HG03159 (cell line): Measurements from ENCODE around the gene CEBPE.

ENCODE experiments used
- ATAC-seq: cut with Tn5 transposase; IDR thresholded peaks from one replicate; pipeline ENCODE4 v1.9.1; 2021; ENCODE audit warnings: mild to moderate bottlenecking, moderate library complexity; ENCODE audit not compliant: unreplicated experiment

CEBPE gene

GRCh38 chr14:23145794-23146350, 26.8 kb upstream of the CEBPE start:
- ATAC-seq: no peak

DNA sequence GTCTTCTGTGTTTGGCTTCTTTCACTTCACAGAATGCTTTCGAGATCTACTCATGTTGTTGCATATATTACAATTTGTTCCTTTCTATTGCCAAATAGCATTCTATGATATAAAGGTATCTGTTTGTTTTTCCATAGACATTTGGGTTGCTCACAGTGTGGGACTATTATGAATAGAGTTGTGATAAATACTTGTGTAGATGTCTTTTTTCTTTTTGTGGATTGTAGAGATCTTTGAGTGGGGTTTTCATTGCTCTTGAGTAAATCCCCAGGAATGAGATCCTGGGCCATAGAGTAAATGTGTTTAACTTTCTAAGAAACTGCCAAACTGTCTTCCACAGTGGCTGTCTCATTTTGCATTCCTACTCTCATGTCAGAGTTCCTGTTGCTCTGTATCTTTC, 24.9 kb upstream of the CEBPE start:
- ATAC-seq: no peak

DNA sequence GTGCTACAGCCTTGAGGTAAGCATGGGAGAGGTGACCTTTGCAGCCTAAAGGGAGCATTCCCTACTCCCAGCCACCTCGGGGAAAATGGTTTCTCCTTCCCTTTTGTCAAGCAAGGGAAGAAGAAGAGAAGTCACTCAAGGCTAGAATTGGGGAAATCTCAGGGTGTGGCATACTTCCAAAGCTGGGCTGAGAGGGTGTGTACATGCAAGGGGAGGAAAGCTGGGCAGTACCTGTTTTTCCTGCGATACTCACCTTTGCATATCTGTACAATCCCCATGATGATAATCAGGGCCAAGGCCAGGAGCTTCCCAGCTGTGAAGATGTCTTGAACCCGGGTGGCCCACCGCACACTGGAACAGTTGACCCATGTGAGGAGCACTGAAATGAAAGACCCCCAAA, 23.8 kb upstream of the CEBPE start:
- ATAC-seq: no peak

- ATAC-seq: no peak
These were observed 22.8 kb upstream of the CEBPE start for GRCh38 chr14:23141706-23142444.

GRCh38 chr14:23140371-23140770, 21.3 kb upstream of the CEBPE start:
- no peak for ATAC-seq

- no peak for ATAC-seq
These were observed 20.8 kb upstream of the CEBPE start for GRCh38 chr14:23139874-23140273.

DNA sequence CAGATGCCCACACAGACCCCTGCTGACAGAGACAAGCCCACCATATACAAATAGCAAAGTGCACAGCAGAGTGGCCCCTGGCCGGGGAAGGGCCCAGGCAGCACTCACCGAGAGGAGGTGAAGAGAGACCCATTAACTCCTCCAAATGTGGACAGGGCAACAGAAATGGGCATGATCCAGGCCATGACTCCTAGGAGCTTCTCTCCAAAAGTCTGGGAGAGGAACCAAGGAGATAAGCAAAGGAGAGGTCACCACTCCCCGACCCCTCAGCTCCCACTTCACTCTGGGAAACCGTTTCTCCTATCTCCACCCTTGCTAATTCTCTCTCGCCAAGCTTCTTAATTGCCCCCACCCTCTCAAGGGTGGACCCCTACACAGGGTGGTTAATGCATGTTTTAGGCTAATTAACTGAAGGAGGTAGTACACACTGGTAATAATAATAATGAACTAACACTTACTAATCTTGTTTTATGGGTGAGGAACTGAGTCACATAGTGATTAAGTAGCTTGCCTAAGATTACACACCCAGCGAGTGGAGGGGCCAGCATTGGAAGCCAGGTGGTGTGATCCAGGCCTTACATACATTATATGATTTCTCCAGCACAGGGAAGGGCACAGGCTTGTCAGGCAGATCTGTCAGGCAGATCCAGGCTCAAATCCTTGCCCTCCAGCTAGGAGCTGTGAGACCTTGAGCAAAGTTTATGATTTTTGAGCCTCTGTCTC, 18.9 kb upstream of the CEBPE start:
- no peak for ATAC-seq

DNA sequence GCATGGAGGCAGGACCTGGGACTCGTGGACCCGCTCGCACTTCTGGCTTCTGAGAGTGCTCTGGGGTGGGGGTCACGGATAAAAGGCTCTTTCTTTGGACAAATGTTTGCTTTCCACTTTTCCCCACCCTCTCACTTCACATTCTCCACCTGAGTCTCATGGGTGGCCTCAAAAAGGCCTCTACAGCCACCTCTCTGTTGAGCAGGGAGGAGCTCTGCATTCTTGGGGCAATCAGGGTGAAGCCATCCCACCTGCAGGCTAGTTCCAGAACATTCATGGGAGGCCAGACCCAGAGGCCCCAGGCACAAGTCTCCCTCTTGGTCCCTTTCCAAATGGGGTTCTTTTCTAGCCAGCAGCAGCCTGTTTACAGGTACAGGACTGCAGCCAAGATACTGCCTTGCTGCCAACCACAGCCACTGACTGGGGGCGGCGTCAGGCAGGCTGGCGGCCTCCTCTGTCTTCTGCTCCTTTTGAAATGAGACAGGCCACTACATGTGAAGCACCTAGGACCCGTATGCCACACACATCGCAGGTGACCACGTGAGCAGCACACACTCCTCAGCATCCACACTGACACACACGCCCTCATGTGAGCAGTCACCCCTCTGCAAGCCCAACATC, 18.2 kb upstream of the CEBPE start:
- no peak for ATAC-seq

- ATAC-seq: no peak
These were observed 17.6 kb upstream of the CEBPE start for GRCh38 chr14:23136566-23137133.

DNA sequence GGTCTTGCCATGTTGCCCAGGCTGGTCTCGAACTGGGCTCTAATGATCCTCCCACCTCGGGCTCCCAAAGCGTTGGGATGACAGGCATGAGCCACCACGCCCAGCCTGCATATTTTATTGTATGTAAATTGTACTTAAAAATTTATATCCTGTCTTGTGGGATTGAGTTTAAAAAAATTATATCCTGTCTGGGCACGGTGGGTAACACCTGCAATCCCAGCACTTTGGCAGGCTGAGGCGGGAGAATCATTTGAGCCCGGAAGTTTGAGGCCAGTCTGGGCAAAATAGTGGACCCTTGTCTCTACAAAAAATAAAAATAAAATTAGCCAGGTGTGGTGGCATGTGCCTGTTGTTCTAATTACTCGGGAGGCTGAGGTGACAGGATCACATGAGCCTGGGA, 13.9 kb upstream of the CEBPE start:
- ATAC-seq: no peak

- ATAC-seq: no peak
These were observed 12.4 kb upstream of the CEBPE start for GRCh38 chr14:23131482-23131881.

GRCh38 chr14:23130871-23131270, 11.8 kb upstream of the CEBPE start:
- no peak for ATAC-seq

- ATAC-seq: no peak
These were observed 10.8 kb upstream of the CEBPE start for GRCh38 chr14:23129759-23130316.

DNA sequence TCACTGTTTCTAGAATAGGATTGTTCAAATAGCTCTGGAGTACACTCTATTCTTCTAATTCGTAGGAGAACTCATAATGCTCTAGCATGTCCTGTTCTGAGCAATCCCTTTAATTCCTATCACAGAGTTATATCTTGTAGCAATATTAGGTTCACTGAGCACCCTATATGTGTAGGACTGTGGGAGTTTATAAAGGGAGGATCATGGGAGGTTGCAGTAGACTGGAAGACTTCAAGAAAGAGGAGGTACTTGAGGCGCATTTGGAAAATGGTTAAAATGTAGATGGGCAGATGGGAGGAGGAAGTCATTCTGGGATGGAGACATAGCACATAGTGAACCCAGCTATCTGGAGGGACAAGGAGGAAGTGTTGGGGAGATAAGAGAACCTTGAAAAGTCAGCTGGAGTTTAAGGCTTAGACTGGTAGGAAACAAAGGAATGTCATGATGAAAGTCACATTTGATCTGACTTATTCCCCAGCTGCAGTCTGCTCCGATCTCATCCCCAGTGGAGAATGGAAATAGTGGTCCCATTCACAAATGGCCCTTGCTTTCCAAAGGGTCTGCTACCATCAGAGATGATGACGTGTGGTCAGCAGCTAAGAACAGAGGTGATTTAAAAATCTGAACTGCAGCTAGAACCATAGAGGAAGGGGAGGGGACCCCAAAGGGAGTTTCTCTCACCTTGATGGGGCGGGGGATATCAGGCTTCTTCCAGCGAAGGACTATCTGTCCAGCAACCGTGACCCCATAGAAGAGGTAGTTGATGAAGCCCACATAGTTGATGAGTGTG, 10.1 kb upstream of the CEBPE start:
- ATAC-seq: no peak

GRCh38 chr14:23127861-23128260, 8.8 kb upstream of the CEBPE start:
- ATAC-seq: no peak

GRCh38 chr14:23126548-23127278, 7.7 kb upstream of the CEBPE start:
- ATAC-seq: no peak

GRCh38 chr14:23125933-23126524, 7.0 kb upstream of the CEBPE start:
- no peak for ATAC-seq

- no peak for ATAC-seq
These were observed 6.0 kb upstream of the CEBPE start for GRCh38 chr14:23125011-23125410.

DNA sequence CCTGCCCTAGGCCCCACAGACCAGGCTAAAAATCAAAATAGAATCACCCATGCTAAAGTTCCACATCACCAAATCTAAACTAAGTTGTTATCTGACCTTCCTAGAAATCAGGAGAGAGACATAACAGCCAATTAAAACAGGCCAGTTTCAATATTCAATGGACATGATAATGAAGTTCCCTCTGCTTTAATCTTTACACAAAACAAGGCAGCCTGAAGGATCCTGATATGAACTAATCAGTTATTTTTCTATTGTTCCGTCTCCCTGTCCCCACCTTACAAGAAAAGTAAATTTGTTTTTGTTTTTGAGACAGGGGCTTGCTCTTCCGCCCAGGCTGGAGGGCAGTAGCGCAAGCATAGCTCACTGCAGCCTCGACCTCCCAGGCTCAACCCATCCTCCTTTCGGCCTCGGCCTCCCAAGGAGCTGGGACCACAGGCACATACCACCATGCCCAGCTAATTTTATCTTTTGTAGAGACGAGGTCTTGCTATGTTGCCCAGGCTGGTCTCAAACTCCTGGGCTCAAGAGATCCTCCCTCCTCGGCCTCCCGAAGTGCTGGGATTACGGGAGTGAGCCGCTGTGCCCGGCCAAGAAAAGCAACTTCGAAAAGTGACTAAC, 5.4 kb upstream of the CEBPE start:
- no peak for ATAC-seq
